ENCODE measurements around the gene CCDC197.
A peak's percentile ranks its signal among the peaks of the same experiment; 100 is the strongest.

Gene CCDC197

GRCh38 chr14:94043756-94044475 lies 46.8 kb downstream of the CCDC197 start:
- DNase-seq (ENCODE audit: low read depth): no peak

DNA sequence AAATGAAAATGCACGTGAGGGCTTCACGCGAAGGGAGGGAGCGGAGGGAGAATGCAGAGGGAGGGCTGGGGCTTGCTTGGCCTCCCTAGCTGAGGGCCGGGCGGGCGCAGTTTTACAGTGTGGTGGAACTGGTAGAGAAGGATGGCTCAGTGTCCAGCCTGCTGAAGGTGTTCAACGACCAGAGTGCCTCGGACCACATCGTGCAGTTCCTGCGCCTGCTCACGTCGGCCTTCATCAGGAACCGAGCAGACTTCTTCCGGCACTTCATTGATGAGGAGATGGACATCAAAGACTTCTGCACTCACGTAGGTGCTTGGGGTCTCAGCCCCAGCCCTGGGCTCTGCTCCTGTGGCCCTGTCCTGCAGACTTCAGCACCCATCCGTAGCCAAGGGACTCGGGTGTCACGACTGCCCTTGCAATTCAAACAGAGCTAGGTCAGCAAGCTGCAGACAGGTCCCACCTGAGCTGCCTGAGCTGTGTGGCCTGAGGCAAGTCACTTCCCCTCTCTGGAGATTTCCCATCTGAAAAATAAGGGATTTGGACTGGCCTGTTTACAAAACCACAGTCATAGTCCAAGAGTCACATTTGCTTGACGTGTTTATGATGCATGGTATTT lies 47.5 kb downstream of the CCDC197 start:
- no peak for DNase-seq (ENCODE audit: low read depth)

DNA sequence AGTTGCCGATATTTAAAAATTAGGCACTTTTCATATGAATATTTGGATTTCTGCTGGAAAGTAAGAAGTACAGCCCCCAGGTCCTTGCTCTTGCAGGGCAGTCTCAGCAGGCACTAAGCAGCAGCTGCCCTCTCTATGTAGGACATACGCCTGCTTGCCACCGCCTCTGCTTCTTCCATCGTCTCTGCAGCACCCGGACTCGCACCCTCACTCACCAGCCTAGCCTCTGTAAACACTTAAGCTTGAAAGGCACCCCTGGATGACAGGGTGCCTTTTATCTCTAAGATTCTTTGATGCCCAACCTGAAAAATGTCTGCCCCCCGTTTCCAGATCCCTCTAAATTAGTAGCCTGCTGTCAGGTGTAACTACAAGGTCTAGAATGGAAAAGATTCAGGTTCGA lies 48.0 kb downstream of the CCDC197 start:
- DNase-seq (ENCODE audit: low read depth): no peak

GRCh38 chr14:94045563-94046345 lies 48.7 kb downstream of the CCDC197 start:
- DNase-seq (ENCODE audit: low read depth): no peak

DNA sequence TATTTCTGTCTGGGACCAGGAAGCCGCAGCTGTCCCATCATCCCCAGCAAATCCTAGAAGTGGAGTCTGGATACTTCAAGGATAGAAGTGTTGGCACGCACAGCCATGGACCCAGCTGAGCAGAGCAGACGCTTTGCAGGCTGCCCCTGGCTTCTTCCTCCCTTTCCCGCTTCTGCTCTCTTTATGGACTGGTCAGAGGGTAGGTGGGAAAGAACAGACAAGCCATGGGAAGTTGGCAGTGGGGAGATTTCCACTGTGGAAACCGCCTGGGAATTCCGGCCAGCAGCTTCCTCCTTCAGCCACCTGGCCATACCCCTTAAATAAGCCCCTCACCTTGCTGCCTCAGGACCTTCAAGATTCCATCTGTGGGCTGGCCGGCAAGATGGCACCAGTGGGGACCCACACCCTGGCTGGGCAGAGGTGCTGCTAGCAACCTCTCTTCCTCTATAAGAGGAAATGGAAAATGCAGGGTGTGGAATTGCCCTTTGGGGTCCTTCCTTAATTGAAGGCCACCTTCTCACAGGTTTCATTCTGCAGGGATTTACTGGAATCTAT lies 49.7 kb downstream of the CCDC197 start:
- DNase-seq (ENCODE audit: low read depth): no peak

GRCh38 chr14:94047581-94047980 lies 50.5 kb downstream of the CCDC197 start:
- DNase-seq (ENCODE audit: low read depth): no peak

DNA sequence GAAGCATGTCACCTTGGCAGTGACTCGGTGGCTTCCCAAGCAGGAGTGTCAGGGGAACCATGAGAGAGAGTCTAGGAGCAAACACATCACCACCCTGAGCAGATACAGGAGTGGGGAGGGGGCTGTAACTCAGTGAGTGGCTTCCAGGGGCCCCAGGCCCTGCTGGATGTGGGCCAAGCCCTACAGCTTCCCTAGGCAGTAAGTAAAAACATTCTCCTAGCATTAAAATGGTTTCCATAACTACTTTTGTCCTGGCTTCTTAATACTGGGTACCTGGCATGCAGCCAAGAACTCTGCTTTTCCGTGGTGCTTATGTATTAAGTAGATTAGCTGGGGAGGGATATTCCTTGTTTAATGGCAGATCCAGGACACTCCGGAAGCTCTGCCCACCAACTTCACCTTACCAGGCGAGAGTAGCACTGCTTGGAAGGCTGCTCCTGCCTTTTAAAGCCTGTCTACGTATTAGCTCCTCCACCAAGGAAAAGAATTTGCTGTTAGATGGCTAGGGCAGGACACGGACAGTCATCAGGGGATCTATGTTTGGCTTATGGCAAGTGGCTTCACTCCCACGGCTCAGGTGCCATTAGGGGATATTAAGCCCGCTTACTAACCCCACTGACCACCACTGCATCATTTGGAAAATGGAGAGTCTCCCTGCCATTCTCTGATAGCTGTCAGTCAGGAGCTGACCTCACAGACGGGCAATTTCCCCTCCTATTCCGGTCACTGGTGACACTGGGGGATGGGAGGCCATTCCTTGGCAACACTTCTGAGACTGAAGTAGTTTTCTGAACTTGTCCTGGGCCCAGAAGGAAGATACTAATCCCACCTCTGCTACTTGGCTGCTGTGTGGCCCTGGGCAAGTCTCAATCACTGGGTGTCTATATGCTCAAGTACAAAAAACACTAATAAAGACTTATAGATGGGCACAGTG lies 51.9 kb downstream of the CCDC197 start:
- DNase-seq (ENCODE audit: low read depth): no peak

DNA sequence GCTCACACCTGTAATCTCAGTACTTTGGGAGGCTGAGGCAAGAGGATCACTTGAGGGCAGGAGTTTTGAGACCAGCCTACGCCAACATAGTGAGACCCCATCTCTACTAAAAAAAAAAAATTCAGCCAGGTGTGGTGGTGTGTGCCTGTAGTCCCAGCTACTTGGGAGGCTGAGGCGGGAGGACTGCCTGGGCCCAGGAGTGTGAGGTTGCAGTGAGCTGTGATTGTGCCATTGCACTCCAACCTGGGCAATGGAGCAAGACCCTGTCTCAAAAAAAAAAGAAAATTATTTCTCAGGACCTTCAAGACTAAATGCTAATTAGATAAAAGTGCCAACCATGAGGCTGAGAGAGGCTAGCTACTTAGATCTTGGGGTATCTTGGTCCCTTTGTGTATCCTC lies 52.5 kb downstream of the CCDC197 start:
- no peak for DNase-seq (ENCODE audit: low read depth)

GRCh38 chr14:94050231-94050880 lies 53.3 kb downstream of the CCDC197 start:
- no peak for DNase-seq (ENCODE audit: low read depth)

- peak; percentile 22 for DNase-seq (ENCODE audit: low read depth)
These were observed 54.0 kb downstream of the CCDC197 start for GRCh38 chr14:94051115-94051514.

DNA sequence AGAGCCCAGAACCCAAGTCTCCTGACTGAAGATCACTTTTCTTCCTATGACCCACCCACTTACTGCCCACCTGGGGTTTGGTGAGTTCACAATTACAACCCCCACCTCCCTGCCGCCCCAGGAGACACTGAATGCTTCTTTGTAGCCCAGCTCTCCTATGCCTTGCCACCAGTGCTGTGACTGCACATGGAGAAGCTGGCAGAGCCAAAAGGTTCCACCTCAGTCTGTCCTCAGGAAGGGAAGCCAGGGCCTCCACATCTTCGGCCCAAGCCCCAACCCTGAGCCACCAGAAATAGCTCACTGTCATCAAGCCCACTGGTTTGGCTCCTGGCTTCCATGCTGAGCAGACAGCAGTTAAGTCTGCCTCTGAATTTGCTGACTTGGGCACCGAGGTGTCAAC lies 54.7 kb downstream of the CCDC197 start:
- DNase-seq (ENCODE audit: low read depth): no peak

GRCh38 chr14:94052199-94052598 lies 55.1 kb downstream of the CCDC197 start:
- no peak for DNase-seq (ENCODE audit: low read depth)

DNA sequence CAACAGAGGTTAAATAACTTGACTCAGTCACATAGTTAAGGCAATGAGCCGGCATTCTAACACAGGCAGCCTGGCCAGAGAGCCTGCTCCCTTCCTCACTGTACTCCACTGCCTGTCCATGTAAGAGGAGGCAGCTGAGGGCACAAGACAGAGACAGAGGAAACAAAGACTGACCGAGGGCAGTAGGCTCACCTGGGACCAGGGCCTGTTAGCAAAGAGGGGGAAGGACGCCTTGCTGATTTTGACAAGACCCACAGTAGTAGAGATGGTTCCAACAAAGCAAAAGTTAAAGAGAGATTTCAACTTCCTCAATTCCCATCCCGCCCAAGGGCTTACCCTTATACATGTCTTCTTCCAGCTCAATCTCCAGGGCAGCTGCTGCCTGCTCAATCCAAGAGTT lies 55.6 kb downstream of the CCDC197 start:
- no peak for DNase-seq (ENCODE audit: low read depth)

GRCh38 chr14:94054401-94054800 lies 57.3 kb downstream of the CCDC197 start:
- no peak for DNase-seq (ENCODE audit: low read depth)

GRCh38 chr14:94054936-94055335 lies 57.8 kb downstream of the CCDC197 start:
- DNase-seq (ENCODE audit: low read depth): no peak

DNA sequence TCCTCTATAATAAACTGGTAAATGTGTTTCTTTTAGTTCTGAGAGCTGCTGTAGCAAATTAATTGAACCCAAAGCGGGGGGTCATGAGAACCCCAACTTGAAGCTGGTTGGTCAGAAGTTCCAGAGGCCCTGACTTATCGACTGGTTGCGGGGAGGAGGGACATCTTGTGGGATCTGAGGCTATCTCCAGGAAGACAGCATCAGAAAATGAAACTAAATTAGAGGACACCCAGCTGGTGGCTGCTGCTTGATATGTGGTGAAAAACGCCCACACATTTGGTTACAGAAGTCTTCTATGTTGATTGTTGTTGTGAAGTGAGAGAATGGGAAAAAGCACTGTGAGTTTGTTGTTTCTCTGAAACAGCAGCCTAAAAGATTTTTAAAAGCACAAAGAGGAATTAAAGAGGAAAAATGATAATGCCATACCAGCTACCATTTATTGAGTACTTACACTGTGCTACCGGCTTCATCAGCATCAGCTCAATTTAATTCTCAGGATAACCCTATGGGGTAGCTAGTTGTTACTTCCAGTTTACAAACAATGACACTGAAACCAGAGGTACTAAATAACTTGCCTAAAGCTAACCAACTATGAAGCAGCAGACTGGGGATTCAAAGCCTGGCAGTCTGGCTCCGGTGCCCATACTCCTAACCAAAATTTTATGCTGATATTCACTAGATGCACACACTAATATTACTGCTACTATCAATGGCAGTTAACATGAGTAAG lies 59.6 kb downstream of the CCDC197 start:
- no peak for DNase-seq (ENCODE audit: low read depth)

DNA sequence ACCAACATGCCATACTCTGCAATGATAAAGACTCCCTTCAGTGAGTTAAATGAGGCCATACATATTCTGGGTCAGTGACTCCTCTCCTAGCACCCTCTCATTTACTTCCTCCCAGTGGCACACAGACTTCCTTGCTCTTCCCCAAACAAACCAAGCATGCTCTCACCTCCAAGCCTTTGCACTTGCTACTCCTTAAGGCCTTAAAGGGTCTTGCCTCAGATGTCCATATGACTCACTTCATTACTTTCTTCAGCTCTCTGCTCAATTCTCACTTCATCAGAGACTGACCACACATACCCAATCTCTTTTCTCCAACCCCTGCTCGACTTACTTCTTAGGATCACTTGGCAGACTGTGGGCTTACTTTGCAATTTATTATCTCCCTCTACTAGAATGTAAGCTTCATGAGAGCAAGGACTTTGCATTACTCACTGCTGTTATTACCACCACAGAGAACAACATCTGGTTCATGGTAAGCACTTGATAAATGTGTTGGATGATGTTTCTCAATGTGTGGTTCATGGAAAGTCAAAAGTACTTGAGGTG lies 61.1 kb downstream of the CCDC197 start:
- peak; percentile 64 for DNase-seq (ENCODE audit: low read depth)
